Right lobe of liver (tissue), 6 donors: ENCODE results near the gene EPB41L1. TPM values are rescaled to one million over a fixed set of nuclear protein-coding genes. Genes with fewer than 3 reads are reported as not detected.

Experiments
- ATAC-seq, 4 donors: fragments of 200-7000 bp; cut with Tn5 transposase; one replicate each; pipeline ENCODE4 v1.9.1; 2020; ENCODE audit warnings: mild to moderate bottlenecking in 4 of 4, moderate library complexity in 4 of 4
- DNase-seq, 3 donors: peaks; one replicate each; pipeline ENCODE4 v3.0.0-alpha.2; 2020
- H3K27ac ChIP-seq, 3 donors: fragments of 200-600 bp; one replicate each; pipeline ENCODE4 v1.8.0; 2022
- H3K27me3 ChIP-seq, 2 donors: fragments of 200-600 bp; one replicate each; pipeline ENCODE4 v1.8.0; 2022
- H3K36me3 ChIP-seq, 4 donors: fragments of 200-600 bp; sonication (generic) in 1 of 4; one replicate each; pipeline versions ENCODE4 v1.5.1 to v1.8.0; 2017 to 2022; ENCODE audit warnings: control low read depth in 1 of 4
- H3K4me1 ChIP-seq, 4 donors: fragments of 200-600 bp; sonication (generic) in 1 of 4; one replicate each; pipeline versions ENCODE4 v1.5.1 to v1.8.0; 2017 to 2022; ENCODE audit warnings: control low read depth in 1 of 4
- H3K4me3 ChIP-seq, 3 donors: fragments of 200-600 bp; one replicate each; pipeline ENCODE4 v1.8.0; 2022
- H3K9me3 ChIP-seq, 4 donors: fragments of 200-600 bp; sonication (generic) in 1 of 4; one replicate each; pipeline versions ENCODE4 v1.5.1 to v1.8.0; 2017 to 2022; ENCODE audit warnings: control low read depth in 1 of 4
- CTCF ChIP-seq, 4 donors: fragments of 200-600 bp in 3 of 4; fragments of 450-650 bp in 1 of 4; IDR thresholded peaks; one replicate each; pipeline versions ENCODE4 v1.5.1 to v1.8.0; 2016 to 2022; ENCODE audit warnings: antibody characterized with exemption in 4 of 4, mild to moderate bottlenecking in 2 of 4
- POLR2A ChIP-seq: fragments of 450-650 bp; IDR thresholded peaks from one replicate; pipeline ENCODE4 v1.6.1; 2017; ENCODE audit warnings: antibody characterized with exemption, mild to moderate bottlenecking
- WGBS: methylation state at CpG from one replicate; pipeline ENCODE4 v1.1.6; 2018; ENCODE audit warnings: low coverage, low lambda C conversion rate; ENCODE audit not compliant: insufficient coverage; ENCODE audit errors: missing lambda C conversion rate; 5-methylcytosine and 5-hydroxymethylcytosine counted together
- intact Hi-C, 2 donors: fragments of 100-400 bp; cut with DNase I; formaldehyde crosslinking; loops; one replicate each; pipeline versions ENCODE4 v1.11.2 to v1.14.1; 2022
- total RNA-seq, 6 experiments: library from RNA; depleted of rRNA in 2 of 6; stranded (reverse); fragments of >200 nt in 2 of 6; fragmentation: NEBNext Ultra II Directional in 3 of 6; extraction: Animal tissue kit (Norgen Biotek cat#: 25700) in 3 of 6; gene quantifications; one replicate each; pipeline versions ENCODE4 v1.1.0 to v1.2.4, GENCODE V29; 2016 to 2023
- donor health status: DM: no; HTN: yes; CAD: no.
- donor health status: DM: no; HTN: no; CAD: no.
- donor health status: DM: no; HTN: no; CAD: no.
- donor health status: DM: no; HTN: yes; CAD: no.
- donor health status: DM: no; HTN: yes; CAD: no.

EPB41L1 gene
- total RNA-seq, 6 experiments from 2014 or later: 3.1 to 13.2 (median 5.3) TPM

GRCh38 chr20:36274181-36274841, 119.8 kb downstream of the EPB41L1 start:
- TF ChIP-seq CTCF (IDR thresholded peaks at IDR 0.05): no peak
- no peak for TF ChIP-seq POLR2A
- intact Hi-C loops: no loop called here
- no peak for DNase-seq
- no peak for ATAC-seq
- Histone ChIP-seq H3K4me3 (no peak overlapping the region), H3K36me3 (no peaks in the 10 kb centered on the region), H3K9me3 (no peaks in the 10 kb centered on the region), H3K4me1 (no peaks in the 10 kb centered on the region), H3K27ac (no peak overlapping the region), H3K27me3 (no peaks in the 10 kb centered on the region)
- 47% methylated on average over 13 of the region's 20 CpGs for WGBS

- TF ChIP-seq POLR2A (no peak), CTCF (IDR thresholded peaks at IDR 0.05) (no peak)
- Histone ChIP-seq H3K4me3 (no peak overlapping the region), H3K27me3 (no peaks in the 10 kb centered on the region), H3K9me3 (no peaks in the 10 kb centered on the region), H3K36me3 (no peaks in the 10 kb centered on the region), H3K4me1 (no peaks in the 10 kb centered on the region), H3K27ac (no peak overlapping the region)
- intact Hi-C loops: no loop called here
- WGBS: 20% methylated on average over 1 of the region's 5 CpGs
- DNase-seq: no peak
- ATAC-seq: no peak
Observed at GRCh38 chr20:36275011-36275410, 120.5 kb downstream of the EPB41L1 start.

GRCh38 chr20:36275441-36276189, 121.1 kb downstream of the EPB41L1 start:
- no peaks in the 10 kb centered on the region for H3K4me1 ChIP-seq
- ATAC-seq (peak in 1 of 4 donors; percentile 18), DNase-seq (no peak)
- H3K27ac ChIP-seq: no peak overlapping the region
- intact Hi-C loops: no loop called here
- no peaks in the 10 kb centered on the region for H3K36me3 ChIP-seq
- no peak overlapping the region for H3K4me3 ChIP-seq
- no peaks in the 10 kb centered on the region for H3K27me3 ChIP-seq
- H3K9me3 ChIP-seq: no peaks in the 10 kb centered on the region
- 0% methylated on average over 1 of the region's 12 CpGs for WGBS
- TF ChIP-seq POLR2A (no peak), CTCF (IDR thresholded peaks at IDR 0.05) (no peak)

- H3K4me3 ChIP-seq: no peak overlapping the region
- ATAC-seq (no peak), DNase-seq (no peak)
- TF ChIP-seq POLR2A (no peak), CTCF (IDR thresholded peaks at IDR 0.05) (no peak)
- no peaks in the 10 kb centered on the region for H3K36me3 ChIP-seq
- no peaks in the 10 kb centered on the region for H3K27me3 ChIP-seq
- WGBS: 17% methylated on average over 6 of the region's 9 CpGs
- H3K27ac ChIP-seq: no peak overlapping the region
- H3K9me3 ChIP-seq: no peaks in the 10 kb centered on the region
- intact Hi-C loops: no loop called here
- no peaks in the 10 kb centered on the region for H3K4me1 ChIP-seq
Observed at GRCh38 chr20:36277546-36277945, 123.0 kb downstream of the EPB41L1 start.
